Naive thymus-derived CD8-positive, alpha-beta T cell (primary cell): ENCODE data around the gene TSPO. TPM values are rescaled to one million over a fixed set of nuclear protein-coding genes. Genes with fewer than 3 reads are reported as not detected.
"Not testable (repeated sequence)": the region's sequence is repeated elsewhere in the genome, so short reads cannot be mapped to it uniquely, and the experiment has no call there.

Experiments
- ATAC-seq, 2 donors: fragments of 150-1000 bp; cut with Tn5 transposase in 1 of 2; sonication (Bioruptor Pico), chemical (Tn5 transposase) in 1 of 2; 1 replicate in 1 of 2; 2 replicates in 1 of 2; pipeline ENCODE4 v1.10.0; 2021; ENCODE audit warnings: mild to moderate bottlenecking in 2 of 2, moderate library complexity in 2 of 2
- POLR2A ChIA-PET: fragments of 350-600 bp; sonication (Branson Sonifier 250); formaldehyde crosslinking; loops from one replicate; lab custom pipeline; 2021; ENCODE audit warnings: antibody characterized with exemption; lab: Charles Lee
- DNase-seq, 10 donors: peaks; one replicate each; pipeline versions ENCODE4 v3.0.0 to v3.0.0-alpha.2; 2020 to 2022
- H3K27ac Mint-ChIP-seq, 10 donors: one replicate each; pipeline ENCODE4 v1.8.0; 2020 to 2022; ENCODE audit warnings: mild to moderate bottlenecking in 10 of 10, mixed read lengths in 10 of 10, moderate library complexity in 4 of 10, inconsistent platforms in 1 of 10
- H3K27me3 Mint-ChIP-seq, 5 donors: one replicate each; pipeline ENCODE4 v1.8.0; 2021 to 2022; ENCODE audit warnings: mixed read lengths in 5 of 5
- H3K36me3 Mint-ChIP-seq, 3 donors: one replicate each; pipeline ENCODE4 v1.8.0; 2020 to 2022; ENCODE audit warnings: mixed read lengths in 3 of 3, mild to moderate bottlenecking in 2 of 3, inconsistent platforms in 1 of 3
- H3K4me1 Mint-ChIP-seq, 4 donors: one replicate each; pipeline ENCODE4 v1.8.0; 2021 to 2022; ENCODE audit warnings: mixed read lengths in 4 of 4
- H3K4me3 Mint-ChIP-seq, 10 donors: one replicate each; pipeline ENCODE4 v1.8.0; 2020 to 2022; ENCODE audit warnings: mild to moderate bottlenecking in 10 of 10, mixed read lengths in 10 of 10, moderate library complexity in 6 of 10, inconsistent platforms in 1 of 10
- H3K9me3 Mint-ChIP-seq, 9 donors: one replicate each; pipeline ENCODE4 v1.8.0; 2020 to 2022; ENCODE audit warnings: mixed read lengths in 9 of 9, mild to moderate bottlenecking in 3 of 9, inconsistent platforms in 1 of 9, moderate library complexity in 1 of 9
- polyA plus RNA-seq, 3 donors: library from polyadenylated mRNA; unstranded; fragments of 300-500 nt; fragmentation: Illumina TruSeq; gene quantifications; one replicate each; pipeline ENCODE4 v1.2.3, GENCODE V29; 2021
- total RNA-seq, 8 experiments: library from RNA in 2 of 8; stranded (reverse) in 2 of 8; gene quantifications; one replicate each; pipeline ENCODE4 v1.2.3 and lab custom pipeline; 2021 to 2026

TSPO gene
- total RNA-seq (10 to 100 TPM; 64.0 to 69.0 TPM), polyA plus RNA-seq (100 to 1,000 TPM; 284 to 305 (median 304) TPM), total RNA-seq (lab: John Stamatoyannopoulos, UW) (18.5 to 43.6 (median 30.3) reads per million in 6 experiments)

- POLR2A ChIA-PET: interaction anchor here (0.6 to 5.5 kb wide), 3 partner anchors 10 to 291 kb away, joined by 3 to 33 read pairs (median 3); partner anchors contain the start of gene TTLL12
- peak within 1 kb of the TSS; percentile 87 to 96 (median 92) for H3K27ac Mint-ChIP-seq
- peak; percentile 21 to 54 for ATAC-seq
- no peaks in the 10 kb centered on the region for H3K9me3 Mint-ChIP-seq
- peaks cover 26 to 44% (median 35%) of the 10 kb centered on the region in 4 donors for H3K4me1 Mint-ChIP-seq
- no peaks in the 10 kb centered on the region for H3K36me3 Mint-ChIP-seq
- no peaks in the 10 kb centered on the region for H3K27me3 Mint-ChIP-seq
- DNase-seq: peak; percentile 10 to 75 (median 48)
- peak within 1 kb of the TSS; percentile 76 to 94 (median 92) for H3K4me3 Mint-ChIP-seq
Measured at GRCh38 chr22:43151251-43152002, at the start of gene TSPO. TSS of gene TSPO (plus strand) at chr22:43151559. CDS start at chr22:43159239, 7,680 bp downstream.

GRCh38 chr22:43104056-43104625, 47.2 kb upstream of the TSPO start:
- Mint-ChIP-seq H3K4me1 (peaks cover 2 to 10% (median 5%) of the 10 kb centered on the region in 4 donors), H3K4me3 (peak overlapping the region in 2 of 10 donors; percentile 36 to 64), H3K27ac (peak overlapping the region in 4 of 10 donors; percentile 9 to 86 (median 72))
- POLR2A ChIA-PET: interaction anchor here (0.5 kb wide), 1 partner anchor 16 kb away, joined by 5 read pairs; no protein-coding TSS in a partner anchor
- not testable (repeated sequence) for H3K36me3 Mint-ChIP-seq, H3K9me3 Mint-ChIP-seq, ATAC-seq, H3K27me3 Mint-ChIP-seq
- DNase-seq: peak in 1 of 10 donors; percentile 14

- DNase-seq, H3K27ac Mint-ChIP-seq, H3K27me3 Mint-ChIP-seq, ATAC-seq, H3K4me3 Mint-ChIP-seq, POLR2A ChIA-PET, H3K36me3 Mint-ChIP-seq, H3K9me3 Mint-ChIP-seq: not testable (repeated sequence)
- peaks cover 2 to 10% (median 5%) of the 10 kb centered on the region in 4 donors for H3K4me1 Mint-ChIP-seq
Measured at GRCh38 chr22:43104950-43105349, 46.4 kb upstream of the TSPO start.

DNA sequence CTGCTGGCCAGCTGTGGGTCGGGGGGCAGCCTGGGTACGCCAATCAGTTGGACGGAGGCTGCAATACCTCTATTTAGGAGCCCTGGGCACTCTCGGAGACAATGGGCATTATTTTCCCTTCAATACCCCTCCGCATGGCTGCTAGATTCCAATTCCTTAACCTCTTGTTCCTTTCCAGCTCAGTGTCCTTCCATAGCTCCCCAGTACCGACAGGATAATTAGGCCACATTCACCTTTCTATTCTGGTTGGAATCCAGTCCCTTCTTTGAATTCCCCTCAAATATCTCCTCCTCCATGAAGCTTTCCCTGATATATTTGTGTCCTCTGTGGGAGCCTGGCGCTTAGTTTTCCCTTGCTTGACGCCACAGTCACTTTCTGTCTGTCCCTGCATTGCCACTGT, 45.1 kb upstream of the TSPO start:
- DNase-seq (no peak), ATAC-seq (no peak)
- peaks cover 5 to 11% (median 8%) of the 10 kb centered on the region in 4 donors for H3K4me1 Mint-ChIP-seq
- no peaks in the 10 kb centered on the region for H3K9me3 Mint-ChIP-seq
- H3K27me3 Mint-ChIP-seq: peaks cover 0 to 3% (median 0%) of the 10 kb centered on the region in 5 donors
- H3K36me3 Mint-ChIP-seq: no peaks in the 10 kb centered on the region
- no peak overlapping the region for H3K27ac Mint-ChIP-seq
- H3K4me3 Mint-ChIP-seq: no peak overlapping the region
- POLR2A ChIA-PET: interaction anchor here (0.7 kb wide), 1 partner anchor 82 kb away, joined by 3 read pairs; no protein-coding TSS in a partner anchor

GRCh38 chr22:43109511-43109910, 41.8 kb upstream of the TSPO start:
- Mint-ChIP-seq H3K27me3 (peaks cover 0 to 9% (median 0%) of the 10 kb centered on the region in 5 donors), H3K9me3 (no peaks in the 10 kb centered on the region), H3K4me3 (peak overlapping the region in 9 of 10 donors; percentile 14 to 74 (median 47)), H3K27ac (peak overlapping the region in 3 of 10 donors; percentile 37 to 51 (median 44)), H3K36me3 (no peaks in the 10 kb centered on the region), H3K4me1 (peaks cover 0 to 15% (median 8%) of the 10 kb centered on the region in 4 donors)
- ATAC-seq (no peak), DNase-seq (no peak)
- POLR2A ChIA-PET: interaction anchor here (0.5 to 1.6 kb wide), 2 partner anchors 41 to 78 kb away, joined by 3 read pairs; no protein-coding TSS in a partner anchor

DNA sequence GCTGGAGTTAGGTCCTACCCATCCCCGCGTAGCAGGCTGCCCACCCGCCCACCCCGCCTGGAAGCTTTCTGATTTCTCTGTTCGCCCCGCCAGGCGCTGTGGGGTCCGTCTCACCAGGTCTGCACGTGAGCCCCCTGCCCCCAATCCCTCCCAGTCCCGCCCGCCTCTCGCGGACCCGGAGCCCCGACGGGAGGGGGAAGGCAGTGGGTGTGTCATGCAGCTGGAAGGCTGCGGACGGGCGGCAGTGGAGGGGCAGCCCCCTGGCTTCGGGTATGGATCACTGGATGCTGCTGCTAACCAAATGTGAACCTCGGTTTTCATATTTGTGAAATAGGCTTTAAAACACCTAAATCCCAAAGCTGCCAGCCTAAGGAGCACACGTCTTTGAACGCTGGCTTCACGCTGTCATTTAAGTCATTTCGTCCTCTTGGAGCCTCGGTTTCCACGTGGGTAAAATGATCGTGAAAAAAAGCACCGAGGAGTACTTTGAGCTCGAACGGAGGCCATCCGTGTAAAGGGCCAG, 41.4 kb upstream of the TSPO start:
- Mint-ChIP-seq H3K27ac (peak overlapping the region in 4 of 10 donors; percentile 27 to 82 (median 77)), H3K36me3 (no peaks in the 10 kb centered on the region), H3K4me1 (peaks cover 0 to 16% (median 8%) of the 10 kb centered on the region in 4 donors), H3K9me3 (no peaks in the 10 kb centered on the region), H3K27me3 (peaks cover 0 to 9% (median 0%) of the 10 kb centered on the region in 5 donors), H3K4me3 (peak overlapping the region; percentile 70 to 89 (median 84))
- ATAC-seq: no peak
- DNase-seq: no peak
- POLR2A ChIA-PET: interaction anchor here (0.5 to 1.6 kb wide), 7 partner anchors 8 to 266 kb away, joined by 3 to 4 read pairs (median 3); partner anchors contain the start of gene PACSIN2

DNA sequence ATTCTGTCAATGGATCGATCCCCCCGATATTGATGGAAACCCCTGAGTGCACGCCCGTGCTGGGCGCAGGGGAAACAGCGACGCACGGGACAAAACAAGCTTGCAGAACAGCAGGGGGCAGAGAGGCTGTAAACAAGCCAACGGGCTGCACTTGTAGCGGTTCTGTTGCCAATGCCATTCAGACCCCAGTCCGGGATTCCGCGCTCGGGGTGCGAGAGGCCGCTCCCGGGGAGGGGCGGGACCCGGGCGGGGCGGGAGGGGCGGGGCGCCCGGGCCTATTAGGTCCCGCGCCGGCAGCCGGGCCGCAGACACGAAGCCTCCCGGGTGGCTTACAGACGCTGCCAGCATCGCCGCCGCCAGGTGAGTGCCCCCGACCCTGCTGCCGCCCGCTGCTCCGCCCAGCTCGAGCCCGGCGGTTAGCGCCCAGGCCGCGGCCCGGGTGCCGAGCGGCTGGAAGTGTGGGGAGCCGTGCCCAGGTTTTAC, 40.9 kb upstream of the TSPO start, which contains the start of gene BIK:
Gene BIK (plus strand): TSS at position 307 of the 483 bp plus-strand sequence. CDS start 13,273 bp downstream, outside the sequence.
- peak; percentile 22 to 66 (median 38) for DNase-seq

GRCh38 chr22:43110927-43111623, 40.3 kb upstream of the TSPO start:
- H3K4me3 Mint-ChIP-seq: peak overlapping the region; percentile 68 to 90 (median 77)
- POLR2A ChIA-PET: interaction anchor here (0.5 to 1.0 kb wide), 4 partner anchors 32 to 96 kb away, joined by 3 to 4 read pairs (median 4); partner anchors contain the start of gene PACSIN2
- DNase-seq (peak; percentile 29 to 78 (median 52)), ATAC-seq (peak; percentile 89 to 90)
- peaks cover 0 to 9% (median 0%) of the 10 kb centered on the region in 5 donors for H3K27me3 Mint-ChIP-seq
- H3K36me3 Mint-ChIP-seq: no peaks in the 10 kb centered on the region
- peaks cover 0 to 23% (median 8%) of the 10 kb centered on the region in 4 donors for H3K4me1 Mint-ChIP-seq
- no peaks in the 10 kb centered on the region for H3K9me3 Mint-ChIP-seq
- peak overlapping the region in 7 of 10 donors; percentile 10 to 92 (median 67) for H3K27ac Mint-ChIP-seq

More for the DNA sequence above, 40.9 kb upstream of the TSPO start, which contains the start of gene BIK:
- peaks cover 0 to 18% (median 8%) of the 10 kb centered on the region in 4 donors for H3K4me1 Mint-ChIP-seq
- peaks cover 0 to 9% (median 0%) of the 10 kb centered on the region in 5 donors for H3K27me3 Mint-ChIP-seq
- POLR2A ChIA-PET: interaction anchor here (0.5 to 1.6 kb wide), 7 partner anchors 8 to 266 kb away, joined by 3 to 4 read pairs (median 3); partner anchors contain the start of gene PACSIN2
- peak; percentile 52 to 65 for ATAC-seq
- H3K27ac Mint-ChIP-seq: peak within 1 kb of the TSS in 8 of 10 donors; percentile 10 to 92 (median 72)
- no peaks in the 10 kb centered on the region for H3K36me3 Mint-ChIP-seq
- H3K4me3 Mint-ChIP-seq: peak within 1 kb of the TSS; percentile 75 to 90 (median 84)
- no peaks in the 10 kb centered on the region for H3K9me3 Mint-ChIP-seq

DNA sequence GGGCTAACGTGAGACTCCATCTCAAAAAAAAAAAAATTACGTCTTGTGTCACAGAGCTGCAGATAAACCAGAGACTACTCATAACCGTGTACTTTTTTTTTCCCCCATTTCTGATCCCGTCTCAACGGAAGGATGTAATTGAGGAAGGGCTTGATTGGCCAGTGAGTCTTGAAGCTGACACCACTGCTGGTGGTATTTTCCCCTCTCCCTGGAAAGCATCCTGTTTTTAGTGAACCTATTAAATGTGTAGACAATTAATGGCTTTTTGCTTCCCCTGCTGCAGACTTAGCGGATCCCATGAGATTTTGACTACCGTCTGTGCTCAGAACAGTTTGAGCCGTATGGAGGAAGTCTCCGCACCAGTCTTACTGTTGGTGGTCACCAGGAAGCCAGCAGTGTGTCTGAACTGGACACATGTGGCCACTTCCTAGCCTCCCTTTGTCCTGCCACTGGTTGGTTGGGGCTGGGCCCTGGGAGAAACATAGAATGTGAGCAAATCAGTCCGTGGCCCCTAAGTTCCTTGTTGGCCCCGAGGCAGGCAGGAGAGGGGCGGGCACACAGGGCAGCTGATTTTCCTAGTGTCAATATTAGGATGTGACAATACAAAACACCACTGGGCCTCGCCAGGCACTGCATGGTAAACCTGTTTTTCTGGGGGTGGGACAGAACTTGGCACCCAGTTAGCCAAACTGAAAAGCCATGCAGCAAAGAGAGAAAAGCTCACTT, 37.7 kb upstream of the TSPO start:
- Mint-ChIP-seq H3K9me3 (no peaks in the 10 kb centered on the region), H3K36me3 (no peaks in the 10 kb centered on the region), H3K27me3 (peaks cover 0 to 9% (median 0%) of the 10 kb centered on the region in 5 donors), H3K4me3 (peak overlapping the region in 4 of 10 donors; percentile 6 to 46 (median 31)), H3K27ac (peak overlapping the region in 3 of 10 donors; percentile 27 to 51 (median 33)), H3K4me1 (peaks cover 0 to 27% (median 7%) of the 10 kb centered on the region in 4 donors)
- POLR2A ChIA-PET: no interaction called here
- DNase-seq: no peak
- ATAC-seq: no peak

DNA sequence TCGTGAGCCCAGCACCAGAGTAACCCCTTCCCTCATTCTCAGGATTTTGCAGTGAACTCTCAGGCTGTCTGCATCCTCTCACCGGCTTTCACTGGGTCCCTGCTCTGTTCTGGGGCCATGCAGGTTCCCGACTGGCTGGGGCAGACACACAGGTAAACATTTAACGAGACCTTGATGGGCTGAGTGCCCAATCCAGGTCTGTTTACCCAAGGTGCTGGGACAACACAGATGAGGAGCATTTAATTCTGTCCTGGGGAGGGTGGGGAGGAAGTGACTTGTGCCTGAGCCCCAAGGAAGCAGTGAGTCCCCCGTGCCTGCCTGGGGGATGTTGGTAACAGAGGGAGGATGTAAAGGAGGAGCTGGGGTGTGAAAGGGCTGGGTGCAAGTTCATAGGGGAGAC, 36.4 kb upstream of the TSPO start:
- no peak for ATAC-seq
- Mint-ChIP-seq H3K27ac (peak overlapping the region in 3 of 10 donors; percentile 12 to 29 (median 28)), H3K9me3 (no peaks in the 10 kb centered on the region), H3K36me3 (no peaks in the 10 kb centered on the region), H3K4me3 (no peak overlapping the region), H3K4me1 (peaks cover 0 to 37% (median 7%) of the 10 kb centered on the region in 4 donors), H3K27me3 (peaks cover 0 to 9% (median 0%) of the 10 kb centered on the region in 5 donors)
- DNase-seq: no peak
- POLR2A ChIA-PET: no interaction called here

DNA sequence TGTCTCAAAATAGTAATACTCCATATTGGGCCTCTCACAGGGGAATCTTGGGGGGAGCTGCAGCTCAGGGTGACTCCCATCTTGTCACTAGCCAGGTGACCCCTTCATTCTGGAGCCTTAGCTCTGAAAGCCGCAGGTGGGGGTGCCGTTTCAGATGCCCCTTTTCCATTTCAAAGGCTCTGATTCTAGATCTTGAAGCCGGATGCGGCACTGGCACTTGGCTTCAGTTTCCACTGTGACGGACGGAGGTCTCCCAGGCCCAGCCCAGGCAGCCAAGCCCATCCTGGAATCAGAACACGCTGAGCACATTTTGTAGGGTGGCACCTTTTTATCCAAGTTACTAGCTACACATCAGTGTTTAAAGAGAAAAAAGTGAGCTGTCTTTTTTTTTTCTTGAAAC, 34.4 kb upstream of the TSPO start:
- Mint-ChIP-seq H3K36me3 (no peaks in the 10 kb centered on the region), H3K27me3 (peaks cover 0 to 6% (median 0%) of the 10 kb centered on the region in 5 donors), H3K9me3 (no peaks in the 10 kb centered on the region), H3K27ac (no peak overlapping the region), H3K4me3 (no peak overlapping the region), H3K4me1 (peaks cover 0 to 31% (median 2%) of the 10 kb centered on the region in 4 donors)
- DNase-seq: no peak
- no peak for ATAC-seq
- POLR2A ChIA-PET: interaction anchor here (1.0 kb wide), 1 partner anchor 10 kb away, joined by 4 read pairs; no protein-coding TSS in a partner anchor
